ENCODE measurements around the gene C9orf78.

DNA sequence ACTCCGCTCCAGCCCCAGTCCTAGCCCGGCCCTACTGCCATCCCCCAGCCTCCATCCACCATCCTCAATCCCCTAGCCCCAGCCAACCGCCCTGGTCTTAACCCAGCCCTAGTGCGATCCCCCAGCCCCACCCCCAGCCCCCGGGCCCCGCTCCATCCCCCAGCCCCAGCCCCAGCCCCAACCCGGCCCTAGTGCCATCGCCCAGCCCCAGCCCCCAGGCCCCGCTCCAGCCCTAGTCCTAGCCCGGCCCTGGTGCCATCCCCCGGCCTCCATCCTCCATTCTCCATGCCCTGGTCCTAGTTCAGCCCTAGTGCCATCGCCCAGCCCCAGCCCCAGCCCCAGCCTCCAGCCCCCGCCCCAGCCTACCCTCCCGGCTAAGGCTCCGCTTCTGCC, 11.5 kb downstream of the C9orf78 start:
- TF ChIP-seq SOX15 (CRISPR knock-in tag; IDR thresholded peaks at IDR 0.05) (no peak), NFYB (CRISPR knock-in tag; conservative IDR thresholded peaks at IDR 0.05; ENCODE audit: low read depth) (no peak), ESRRA (CRISPR knock-in tag; IDR thresholded peaks at IDR 0.05; ENCODE audit: borderline replicate concordance) (no peak), FOXJ3 (CRISPR knock-in tag; IDR thresholded peaks at IDR 0.05; ENCODE audit: borderline replicate concordance) (no peak), CBFB (CRISPR knock-in tag; IDR thresholded peaks at IDR 0.05; ENCODE audit: low read depth) (no peak)
- TF ChIP-seq, protein P1, sequence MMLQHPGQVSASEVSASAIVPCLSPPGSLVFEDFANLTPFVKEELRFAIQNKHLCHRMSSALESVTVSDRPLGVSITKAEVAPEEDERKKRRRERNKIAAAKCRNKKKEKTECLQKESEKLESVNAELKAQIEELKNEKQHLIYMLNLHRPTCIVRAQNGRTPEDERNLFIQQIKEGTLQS (CRISPR knock-in tag; conservative IDR thresholded peaks at IDR 0.05), result no peak
- TF ChIP-seq, protein P2, sequence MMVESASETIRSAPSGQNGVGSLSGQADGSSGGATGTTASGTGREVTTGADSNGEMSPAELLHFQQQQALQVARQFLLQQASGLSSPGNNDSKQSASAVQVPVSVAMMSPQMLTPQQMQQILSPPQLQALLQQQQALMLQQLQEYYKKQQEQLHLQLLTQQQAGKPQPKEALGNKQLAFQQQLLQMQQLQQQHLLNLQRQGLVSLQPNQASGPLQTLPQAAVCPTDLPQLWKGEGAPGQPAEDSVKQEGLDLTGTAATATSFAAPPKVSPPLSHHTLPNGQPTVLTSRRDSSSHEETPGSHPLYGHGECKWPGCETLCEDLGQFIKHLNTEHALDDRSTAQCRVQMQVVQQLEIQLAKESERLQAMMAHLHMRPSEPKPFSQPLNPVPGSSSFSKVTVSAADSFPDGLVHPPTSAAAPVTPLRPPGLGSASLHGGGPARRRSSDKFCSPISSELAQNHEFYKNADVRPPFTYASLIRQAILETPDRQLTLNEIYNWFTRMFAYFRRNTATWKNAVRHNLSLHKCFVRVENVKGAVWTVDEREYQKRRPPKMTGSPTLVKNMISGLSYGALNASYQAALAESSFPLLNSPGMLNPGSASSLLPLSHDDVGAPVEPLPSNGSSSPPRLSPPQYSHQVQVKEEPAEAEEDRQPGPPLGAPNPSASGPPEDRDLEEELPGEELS (CRISPR knock-in tag; IDR thresholded peaks at IDR 0.05), result no peak
- TF ChIP-seq, protein P3, sequence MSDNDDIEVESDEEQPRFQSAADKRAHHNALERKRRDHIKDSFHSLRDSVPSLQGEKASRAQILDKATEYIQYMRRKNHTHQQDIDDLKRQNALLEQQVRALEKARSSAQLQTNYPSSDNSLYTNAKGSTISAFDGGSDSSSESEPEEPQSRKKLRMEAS (CRISPR knock-in tag; IDR thresholded peaks at IDR 0.05), result no peak
- TF ChIP-seq, protein P4, sequence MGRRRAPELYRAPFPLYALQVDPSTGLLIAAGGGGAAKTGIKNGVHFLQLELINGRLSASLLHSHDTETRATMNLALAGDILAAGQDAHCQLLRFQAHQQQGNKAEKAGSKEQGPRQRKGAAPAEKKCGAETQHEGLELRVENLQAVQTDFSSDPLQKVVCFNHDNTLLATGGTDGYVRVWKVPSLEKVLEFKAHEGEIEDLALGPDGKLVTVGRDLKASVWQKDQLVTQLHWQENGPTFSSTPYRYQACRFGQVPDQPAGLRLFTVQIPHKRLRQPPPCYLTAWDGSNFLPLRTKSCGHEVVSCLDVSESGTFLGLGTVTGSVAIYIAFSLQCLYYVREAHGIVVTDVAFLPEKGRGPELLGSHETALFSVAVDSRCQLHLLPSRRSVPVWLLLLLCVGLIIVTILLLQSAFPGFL (CRISPR knock-in tag; IDR thresholded peaks at IDR 0.05; ENCODE audit: borderline replicate concordance), result no peak
- TF ChIP-seq, protein P5, sequence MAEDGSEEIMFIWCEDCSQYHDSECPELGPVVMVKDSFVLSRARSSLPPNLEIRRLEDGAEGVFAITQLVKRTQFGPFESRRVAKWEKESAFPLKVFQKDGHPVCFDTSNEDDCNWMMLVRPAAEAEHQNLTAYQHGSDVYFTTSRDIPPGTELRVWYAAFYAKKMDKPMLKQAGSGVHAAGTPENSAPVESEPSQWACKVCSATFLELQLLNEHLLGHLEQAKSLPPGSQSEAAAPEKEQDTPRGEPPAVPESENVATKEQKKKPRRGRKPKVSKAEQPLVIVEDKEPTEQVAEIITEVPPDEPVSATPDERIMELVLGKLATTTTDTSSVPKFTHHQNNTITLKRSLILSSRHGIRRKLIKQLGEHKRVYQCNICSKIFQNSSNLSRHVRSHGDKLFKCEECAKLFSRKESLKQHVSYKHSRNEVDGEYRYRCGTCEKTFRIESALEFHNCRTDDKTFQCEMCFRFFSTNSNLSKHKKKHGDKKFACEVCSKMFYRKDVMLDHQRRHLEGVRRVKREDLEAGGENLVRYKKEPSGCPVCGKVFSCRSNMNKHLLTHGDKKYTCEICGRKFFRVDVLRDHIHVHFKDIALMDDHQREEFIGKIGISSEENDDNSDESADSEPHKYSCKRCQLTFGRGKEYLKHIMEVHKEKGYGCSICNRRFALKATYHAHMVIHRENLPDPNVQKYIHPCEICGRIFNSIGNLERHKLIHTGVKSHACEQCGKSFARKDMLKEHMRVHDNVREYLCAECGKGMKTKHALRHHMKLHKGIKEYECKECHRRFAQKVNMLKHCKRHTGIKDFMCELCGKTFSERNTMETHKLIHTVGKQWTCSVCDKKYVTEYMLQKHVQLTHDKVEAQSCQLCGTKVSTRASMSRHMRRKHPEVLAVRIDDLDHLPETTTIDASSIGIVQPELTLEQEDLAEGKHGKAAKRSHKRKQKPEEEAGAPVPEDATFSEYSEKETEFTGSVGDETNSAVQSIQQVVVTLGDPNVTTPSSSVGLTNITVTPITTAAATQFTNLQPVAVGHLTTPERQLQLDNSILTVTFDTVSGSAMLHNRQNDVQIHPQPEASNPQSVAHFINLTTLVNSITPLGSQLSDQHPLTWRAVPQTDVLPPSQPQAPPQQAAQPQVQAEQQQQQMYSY (CRISPR knock-in tag; IDR thresholded peaks at IDR 0.05), result no peak
- TF ChIP-seq, protein P6, sequence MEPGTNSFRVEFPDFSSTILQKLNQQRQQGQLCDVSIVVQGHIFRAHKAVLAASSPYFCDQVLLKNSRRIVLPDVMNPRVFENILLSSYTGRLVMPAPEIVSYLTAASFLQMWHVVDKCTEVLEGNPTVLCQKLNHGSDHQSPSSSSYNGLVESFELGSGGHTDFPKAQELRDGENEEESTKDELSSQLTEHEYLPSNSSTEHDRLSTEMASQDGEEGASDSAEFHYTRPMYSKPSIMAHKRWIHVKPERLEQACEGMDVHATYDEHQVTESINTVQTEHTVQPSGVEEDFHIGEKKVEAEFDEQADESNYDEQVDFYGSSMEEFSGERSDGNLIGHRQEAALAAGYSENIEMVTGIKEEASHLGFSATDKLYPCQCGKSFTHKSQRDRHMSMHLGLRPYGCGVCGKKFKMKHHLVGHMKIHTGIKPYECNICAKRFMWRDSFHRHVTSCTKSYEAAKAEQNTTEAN (CRISPR knock-in tag; IDR thresholded peaks at IDR 0.05), result no peak
- TF ChIP-seq, protein P7, sequence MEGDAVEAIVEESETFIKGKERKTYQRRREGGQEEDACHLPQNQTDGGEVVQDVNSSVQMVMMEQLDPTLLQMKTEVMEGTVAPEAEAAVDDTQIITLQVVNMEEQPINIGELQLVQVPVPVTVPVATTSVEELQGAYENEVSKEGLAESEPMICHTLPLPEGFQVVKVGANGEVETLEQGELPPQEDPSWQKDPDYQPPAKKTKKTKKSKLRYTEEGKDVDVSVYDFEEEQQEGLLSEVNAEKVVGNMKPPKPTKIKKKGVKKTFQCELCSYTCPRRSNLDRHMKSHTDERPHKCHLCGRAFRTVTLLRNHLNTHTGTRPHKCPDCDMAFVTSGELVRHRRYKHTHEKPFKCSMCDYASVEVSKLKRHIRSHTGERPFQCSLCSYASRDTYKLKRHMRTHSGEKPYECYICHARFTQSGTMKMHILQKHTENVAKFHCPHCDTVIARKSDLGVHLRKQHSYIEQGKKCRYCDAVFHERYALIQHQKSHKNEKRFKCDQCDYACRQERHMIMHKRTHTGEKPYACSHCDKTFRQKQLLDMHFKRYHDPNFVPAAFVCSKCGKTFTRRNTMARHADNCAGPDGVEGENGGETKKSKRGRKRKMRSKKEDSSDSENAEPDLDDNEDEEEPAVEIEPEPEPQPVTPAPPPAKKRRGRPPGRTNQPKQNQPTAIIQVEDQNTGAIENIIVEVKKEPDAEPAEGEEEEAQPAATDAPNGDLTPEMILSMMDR (IDR thresholded peaks at IDR 0.05), result no peak
